ENCODE data around the gene C1QTNF5. TPM values are rescaled to one million over a fixed set of nuclear protein-coding genes. Genes with fewer than 3 reads are reported as not detected.

The C1QTNF5 gene
- total and polyA plus RNA-seq, 3 experiments from 2014 or later = not detected

GRCh38 chr11:119315131-119316015, 25.3 kb downstream of the C1QTNF5 start:
- Mint-ChIP-seq H3K27ac (peak overlapping the region in 5 of 8 donors; percentile 21 to 53 (median 48)), H3K9me3 (no peaks in the 10 kb centered on the region), H3K4me3 (peak overlapping the region; percentile 69 to 88 (median 73)), H3K27me3 (peaks cover 14 to 33% of the 10 kb centered on the region in 2 donors), H3K4me1 (peaks cover 7 to 43% (median 20%) of the 10 kb centered on the region in 3 donors), H3K36me3 (no peaks in the 10 kb centered on the region)
- Histone ChIP-seq H3K27me3 (ENCODE audit: insufficient read depth, low read length, poor library complexity, severe bottlenecking) (peaks cover 14% of the 10 kb centered on the region), H3K4me3 (ENCODE audit: low read length) (peak overlapping the region; percentile 68), H3K4me1 (ENCODE audit: insufficient read depth, low read length) (peaks cover 23% of the 10 kb centered on the region), H3K36me3 (ENCODE audit: insufficient read depth, low read length) (no peaks in the 10 kb centered on the region), H3K27ac (ENCODE audit: low read depth, low read length) (no peak overlapping the region), H3K9me3 (ENCODE audit: low read length) (no peaks in the 10 kb centered on the region)
- POLR2A ChIA-PET = interaction anchor here (0.6 kb wide), 1 partner anchor 23 kb away, joined by 3 read pairs; no protein-coding TSS in a partner anchor
- peak in 4 of 5 donors; percentile 24 to 60 (median 37) for DNase-seq
- CTCF ChIA-PET = interaction anchor here (1.1 to 1.8 kb wide), 4 partner anchors 18 to 119 kb away, joined by 3 to 4 read pairs (median 3); no protein-coding TSS in a partner anchor

GRCh38 chr11:119314726-119315125, 26.0 kb downstream of the C1QTNF5 start:
- Histone ChIP-seq H3K4me3 (ENCODE audit: low read length) (no peak overlapping the region), H3K27me3 (ENCODE audit: insufficient read depth, low read length, poor library complexity, severe bottlenecking) (peaks cover 14% of the 10 kb centered on the region), H3K27ac (ENCODE audit: low read depth, low read length) (no peak overlapping the region), H3K9me3 (ENCODE audit: low read length) (no peaks in the 10 kb centered on the region), H3K36me3 (ENCODE audit: insufficient read depth, low read length) (no peaks in the 10 kb centered on the region), H3K4me1 (ENCODE audit: insufficient read depth, low read length) (peaks cover 23% of the 10 kb centered on the region)
- Mint-ChIP-seq H3K4me3 (peak overlapping the region in 5 of 7 donors; percentile 22 to 76 (median 69)), H3K4me1 (peaks cover 7 to 39% (median 19%) of the 10 kb centered on the region in 3 donors), H3K36me3 (no peaks in the 10 kb centered on the region), H3K9me3 (no peaks in the 10 kb centered on the region), H3K27me3 (peaks cover 14 to 30% of the 10 kb centered on the region in 2 donors), H3K27ac (peak overlapping the region in 1 of 8 donors; percentile 48)
- CTCF ChIA-PET = interaction anchor here (1.1 to 1.8 kb wide), 4 partner anchors 9 to 119 kb away, joined by 3 to 4 read pairs (median 3); no protein-coding TSS in a partner anchor
- POLR2A ChIA-PET = interaction anchor here (0.6 kb wide), 2 partner anchors 24 to 312 kb away, joined by 3 read pairs; no protein-coding TSS in a partner anchor
- no peak for DNase-seq

DNA sequence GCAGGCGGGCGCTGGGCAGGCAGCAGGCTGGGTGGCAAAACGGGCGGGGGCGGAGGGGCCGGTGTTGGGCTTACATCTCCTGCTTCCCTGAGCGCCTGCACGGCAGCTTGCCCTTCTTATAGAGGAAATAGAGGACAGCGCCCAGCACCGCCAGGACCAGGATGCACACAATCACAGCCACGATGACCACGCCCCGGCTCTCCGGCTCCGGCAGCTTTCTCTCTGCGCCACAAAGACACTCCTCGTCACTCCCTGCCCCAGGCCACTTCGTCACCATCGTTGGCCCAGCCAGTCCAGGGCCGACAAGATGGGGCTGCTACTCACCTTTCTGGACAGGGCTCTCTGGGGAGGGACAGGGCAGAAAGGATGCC, 30.0 kb downstream of the C1QTNF5 start:
- DNase-seq = no peak
- H3K4me1 ChIP-seq (ENCODE audit: insufficient read depth, low read length) = peaks cover 30% of the 10 kb centered on the region
- H3K9me3 ChIP-seq (ENCODE audit: low read length) = no peaks in the 10 kb centered on the region
- no peak overlapping the region for H3K4me3 Mint-ChIP-seq
- H3K27me3 Mint-ChIP-seq = peaks cover 4 to 13% of the 10 kb centered on the region in 2 donors
- no peak overlapping the region for H3K4me3 ChIP-seq (ENCODE audit: low read length)
- H3K27ac Mint-ChIP-seq = no peak overlapping the region
- peaks cover 0 to 5% (median 3%) of the 10 kb centered on the region in 3 donors for H3K36me3 Mint-ChIP-seq
- H3K36me3 ChIP-seq (ENCODE audit: insufficient read depth, low read length) = no peaks in the 10 kb centered on the region
- POLR2A ChIA-PET = no interaction called here
- H3K4me1 Mint-ChIP-seq = peaks cover 0 to 16% (median 12%) of the 10 kb centered on the region in 3 donors
- H3K27me3 ChIP-seq (ENCODE audit: insufficient read depth, low read length, poor library complexity, severe bottlenecking) = peaks cover 6% of the 10 kb centered on the region
- H3K9me3 Mint-ChIP-seq = no peaks in the 10 kb centered on the region
- H3K27ac ChIP-seq (ENCODE audit: low read depth, low read length) = no peak overlapping the region
- CTCF ChIA-PET = interaction anchor here (1.2 kb wide), 1 partner anchor 12 kb away, joined by 6 read pairs; no protein-coding TSS in a partner anchor

DNA sequence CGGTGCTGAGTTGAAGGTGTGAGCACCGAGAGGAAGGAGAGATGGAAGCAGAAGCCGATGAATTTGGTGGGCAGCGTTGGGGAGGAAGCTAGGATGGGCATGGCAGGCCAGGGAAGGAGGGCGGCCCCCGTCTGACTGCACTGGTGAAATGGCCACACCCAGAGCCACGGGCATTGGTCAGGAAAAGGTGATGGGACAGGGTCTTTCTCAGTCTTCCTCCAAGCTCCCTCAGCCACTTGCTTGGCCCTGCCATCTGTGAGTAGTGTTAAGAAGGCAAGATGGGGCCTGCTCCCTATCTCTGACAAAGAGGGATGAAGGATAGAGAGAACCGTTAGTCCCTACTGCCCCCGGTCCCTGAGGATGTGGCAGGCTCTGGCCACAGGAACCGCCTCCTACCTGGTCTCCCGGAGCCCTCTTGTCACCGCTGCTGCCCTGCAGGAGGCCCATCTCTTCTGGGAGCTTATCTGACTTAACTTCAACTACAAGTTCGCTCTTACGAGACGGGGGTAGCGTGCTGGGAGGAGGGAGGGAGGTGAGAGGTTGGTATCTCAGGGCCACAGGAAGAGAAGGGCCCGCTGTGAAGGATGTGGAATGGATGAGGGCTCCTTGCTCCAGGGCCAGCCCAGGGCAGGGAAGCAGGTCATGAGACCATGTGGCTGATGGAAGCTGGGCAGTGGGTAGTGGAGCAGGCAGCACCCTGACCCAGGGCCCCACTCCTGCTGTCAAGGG, 30.6 kb downstream of the C1QTNF5 start:
- no peak overlapping the region for H3K4me3 ChIP-seq (ENCODE audit: low read length)
- no peaks in the 10 kb centered on the region for H3K9me3 ChIP-seq (ENCODE audit: low read length)
- H3K4me1 ChIP-seq (ENCODE audit: insufficient read depth, low read length) = peaks cover 30% of the 10 kb centered on the region
- POLR2A ChIA-PET = no interaction called here
- peaks cover 3 to 8% of the 10 kb centered on the region in 2 donors for H3K27me3 Mint-ChIP-seq
- DNase-seq = no peak
- H3K27ac Mint-ChIP-seq = peak overlapping the region in 1 of 8 donors; percentile 19
- no peaks in the 10 kb centered on the region for H3K36me3 ChIP-seq (ENCODE audit: insufficient read depth, low read length)
- CTCF ChIA-PET = interaction anchor here (1.2 kb wide), 2 partner anchors 13 to 16 kb away, joined by 3 to 6 read pairs; no protein-coding TSS in a partner anchor
- peaks cover 0 to 11% (median 4%) of the 10 kb centered on the region in 3 donors for H3K36me3 Mint-ChIP-seq
- peaks cover 0 to 13% (median 12%) of the 10 kb centered on the region in 3 donors for H3K4me1 Mint-ChIP-seq
- H3K9me3 Mint-ChIP-seq = no peaks in the 10 kb centered on the region
- H3K4me3 Mint-ChIP-seq = no peak overlapping the region
- H3K27ac ChIP-seq (ENCODE audit: low read depth, low read length) = no peak overlapping the region
- H3K27me3 ChIP-seq (ENCODE audit: insufficient read depth, low read length, poor library complexity, severe bottlenecking) = peaks cover under 1% of the 10 kb centered on the region

DNA sequence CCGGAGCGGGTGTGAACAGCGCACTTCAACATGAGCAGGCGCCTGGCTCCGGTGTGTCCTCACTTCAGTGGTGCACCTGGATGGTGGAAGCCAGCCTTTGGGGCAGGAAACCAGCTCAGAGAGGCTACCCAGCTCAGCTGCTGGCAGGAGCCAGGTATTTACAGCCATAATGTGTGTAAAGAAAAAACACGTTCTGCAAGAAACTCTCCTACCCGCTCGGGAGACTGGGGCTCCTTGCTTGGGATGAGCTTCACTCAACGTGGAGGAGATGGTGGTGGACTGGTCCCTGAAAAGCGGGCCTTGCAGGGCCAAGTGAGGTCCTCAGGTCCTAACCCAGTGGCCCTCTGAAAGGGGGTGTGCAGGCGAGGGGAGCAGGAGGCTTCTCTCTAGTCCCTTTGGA, 31.3 kb downstream of the C1QTNF5 start:
- no peak for DNase-seq
- no peaks in the 10 kb centered on the region for H3K9me3 Mint-ChIP-seq
- peaks cover 2 to 4% of the 10 kb centered on the region in 2 donors for H3K27me3 Mint-ChIP-seq
- no peak overlapping the region for H3K27ac Mint-ChIP-seq
- Histone ChIP-seq H3K9me3 (ENCODE audit: low read length) (no peaks in the 10 kb centered on the region), H3K27ac (ENCODE audit: low read depth, low read length) (no peak overlapping the region), H3K27me3 (ENCODE audit: insufficient read depth, low read length, poor library complexity, severe bottlenecking) (no peaks in the 10 kb centered on the region), H3K4me1 (ENCODE audit: insufficient read depth, low read length) (peaks cover 28% of the 10 kb centered on the region), H3K36me3 (ENCODE audit: insufficient read depth, low read length) (no peaks in the 10 kb centered on the region), H3K4me3 (ENCODE audit: low read length) (no peak overlapping the region)
- H3K36me3 Mint-ChIP-seq = peaks cover 0 to 15% (median 5%) of the 10 kb centered on the region in 3 donors
- POLR2A ChIA-PET = no interaction called here
- CTCF ChIA-PET = interaction anchor here (1.1 to 1.3 kb wide), 3 partner anchors 12 to 113 kb away, joined by 3 read pairs; no protein-coding TSS in a partner anchor
- peak overlapping the region in 2 of 7 donors; percentile 26 to 52 for H3K4me3 Mint-ChIP-seq
- peaks cover 0 to 10% (median 8%) of the 10 kb centered on the region in 3 donors for H3K4me1 Mint-ChIP-seq

DNA sequence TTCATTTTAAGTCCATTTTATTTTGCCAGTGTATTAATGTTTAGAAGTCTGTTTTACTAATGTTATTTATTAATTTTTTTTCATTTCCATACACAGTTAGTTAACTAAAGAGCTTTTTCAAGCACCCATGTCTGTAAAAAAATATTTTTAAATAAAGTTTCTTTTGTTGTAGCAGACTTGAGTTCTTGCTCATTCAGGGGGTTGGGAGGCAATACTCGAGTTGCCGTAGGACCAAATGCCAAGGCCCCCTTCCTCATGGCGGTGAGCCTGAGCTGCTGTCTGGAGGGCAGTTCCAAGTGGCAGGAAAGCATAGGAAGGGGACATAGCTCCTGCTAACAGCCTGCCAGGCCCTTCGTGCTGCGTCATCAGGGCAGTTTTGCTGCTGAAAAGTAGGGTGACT, 32.7 kb downstream of the C1QTNF5 start:
- peaks cover 0 to 2% of the 10 kb centered on the region in 2 donors for H3K27me3 Mint-ChIP-seq
- H3K4me3 Mint-ChIP-seq = no peak overlapping the region
- POLR2A ChIA-PET = interaction anchor here (1.5 kb wide), 1 partner anchor 9 kb away, joined by 3 read pairs; the partner anchor contains the start of gene MCAM

DNA sequence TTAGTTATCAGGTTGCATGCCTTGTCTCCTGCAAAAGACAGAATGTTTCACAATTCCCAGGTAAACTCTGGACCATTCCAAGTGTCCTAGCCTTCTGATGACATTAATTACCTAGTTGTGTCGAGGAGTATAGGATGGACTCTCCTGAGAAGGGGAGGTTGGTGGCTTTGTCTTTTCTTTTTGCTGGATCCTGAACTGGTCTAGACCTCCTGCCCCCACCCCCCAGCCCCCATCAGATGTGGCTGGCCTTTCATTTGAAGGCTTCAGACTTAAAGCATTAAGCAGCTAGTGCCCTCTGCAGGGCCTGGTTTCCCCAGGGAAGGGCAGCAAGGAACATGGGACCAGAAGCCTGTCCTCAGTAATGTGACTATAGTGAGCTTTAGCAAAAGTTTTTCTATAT, 33.5 kb downstream of the C1QTNF5 start:
- POLR2A ChIA-PET = interaction anchor here (1.5 kb wide), 1 partner anchor 10 kb away, joined by 3 read pairs; the partner anchor contains the start of gene MCAM
- H3K4me1 ChIP-seq (ENCODE audit: insufficient read depth, low read length) = peaks cover 28% of the 10 kb centered on the region
- H3K27me3 ChIP-seq (ENCODE audit: insufficient read depth, low read length, poor library complexity, severe bottlenecking) = no peaks in the 10 kb centered on the region
- Mint-ChIP-seq H3K4me1 (peaks cover 0 to 10% (median 8%) of the 10 kb centered on the region in 3 donors), H3K36me3 (peaks cover 0 to 37% (median 10%) of the 10 kb centered on the region in 3 donors), H3K4me3 (no peak overlapping the region), H3K27ac (peak overlapping the region in 3 of 8 donors; percentile 14 to 85 (median 65)), H3K9me3 (no peaks in the 10 kb centered on the region), H3K27me3 (peaks cover 0 to 2% of the 10 kb centered on the region in 2 donors)
- no peak overlapping the region for H3K4me3 ChIP-seq (ENCODE audit: low read length)
- peaks cover 3% of the 10 kb centered on the region for H3K36me3 ChIP-seq (ENCODE audit: insufficient read depth, low read length)
- H3K27ac ChIP-seq (ENCODE audit: low read depth, low read length) = no peak overlapping the region
- CTCF ChIA-PET = interaction anchor here (1.3 to 2.3 kb wide), 3 partner anchors 16 to 110 kb away, joined by 4 to 8 read pairs (median 5); no protein-coding TSS in a partner anchor
- DNase-seq = no peak
- no peaks in the 10 kb centered on the region for H3K9me3 ChIP-seq (ENCODE audit: low read length)

More for the DNA sequence above, 32.7 kb downstream of the C1QTNF5 start:
- CTCF ChIA-PET = interaction anchor here (1.3 to 2.3 kb wide), 5 partner anchors 13 to 111 kb away, joined by 3 to 8 read pairs (median 4); partner anchors contain the start of gene CBL
- H3K4me1 Mint-ChIP-seq = peaks cover 0 to 10% (median 8%) of the 10 kb centered on the region in 3 donors
- H3K9me3 Mint-ChIP-seq = no peaks in the 10 kb centered on the region
- no peak overlapping the region for H3K27ac Mint-ChIP-seq
- Histone ChIP-seq H3K4me1 (ENCODE audit: insufficient read depth, low read length) (peaks cover 28% of the 10 kb centered on the region), H3K4me3 (ENCODE audit: low read length) (no peak overlapping the region), H3K27ac (ENCODE audit: low read depth, low read length) (no peak overlapping the region), H3K9me3 (ENCODE audit: low read length) (no peaks in the 10 kb centered on the region), H3K36me3 (ENCODE audit: insufficient read depth, low read length) (peaks cover 3% of the 10 kb centered on the region), H3K27me3 (ENCODE audit: insufficient read depth, low read length, poor library complexity, severe bottlenecking) (no peaks in the 10 kb centered on the region)
- peaks cover 0 to 29% (median 8%) of the 10 kb centered on the region in 3 donors for H3K36me3 Mint-ChIP-seq
- no peak for DNase-seq

All from CD8-positive, alpha-beta memory T cell (primary cell).